Testis (tissue), 2 donors: ENCODE data around the gene PEX10.

Experiments used
- CTCF ChIP-seq, 3 experiments: fragments of 450-650 bp in 2 of 3; fragments of 200-600 bp in 1 of 3; sonication (generic) in 1 of 3; IDR thresholded peaks; one replicate each; pipeline ENCODE4 v1.5.1; 2016 to 2019; ENCODE audit warnings: antibody characterized with exemption in 3 of 3, mild to moderate bottlenecking in 2 of 3, moderate library complexity in 1 of 3
- POLR2A ChIP-seq: fragments of 450-650 bp; IDR thresholded peaks from one replicate; pipeline ENCODE4 v1.6.1; 2017; ENCODE audit warnings: antibody characterized with exemption, mild to moderate bottlenecking, moderate library complexity

- TF ChIP-seq POLR2A (no peak), CTCF (IDR thresholded peaks at IDR 0.05) (no peak)
Observed at GRCh38 chr1:2447276-2448097, 35.1 kb upstream of the PEX10 start.
